Loucy (cell line): ENCODE data around the gene FES.

Experiments used
- H2AFZ ChIP-seq: fragments of 200-600 bp; sonication (generic); 2 replicates; pipeline ENCODE4 v1.6.0; 2016; ENCODE audit warnings: antibody characterized with exemption, mild to moderate bottlenecking, low read length, moderate library complexity
- H3F3A ChIP-seq: fragments of 200-600 bp; 2 replicates; pipeline ENCODE4 v1.6.0; 2016; ENCODE audit warnings: antibody characterized with exemption, low read depth, mild to moderate bottlenecking
- H3K27me3 ChIP-seq: fragments of 200-600 bp; sonication (generic); 2 replicates; pipeline ENCODE4 v1.6.1; 2014; ENCODE audit warnings: low read length, mild to moderate bottlenecking; ENCODE audit not compliant: insufficient read depth, poor library complexity, severe bottlenecking
- H3K36me3 ChIP-seq: fragments of 200-600 bp; sonication (generic); 2 replicates; pipeline ENCODE4 v1.6.1; 2016; ENCODE audit warnings: low read length; ENCODE audit not compliant: insufficient read depth
- H3K4me1 ChIP-seq: fragments of 200-600 bp; sonication (generic); 2 replicates; pipeline ENCODE4 v1.5.1; 2014; ENCODE audit warnings: low read length, mild to moderate bottlenecking; ENCODE audit not compliant: insufficient read depth, poor library complexity, severe bottlenecking
- H3K4me2 ChIP-seq: fragments of 200-600 bp; sonication (generic); 2 replicates; pipeline ENCODE4 v1.6.0; 2014; ENCODE audit warnings: antibody characterized with exemption, low read length, low read depth, mild to moderate bottlenecking; ENCODE audit not compliant: poor library complexity, severe bottlenecking
- H3K4me3 ChIP-seq: fragments of 200-600 bp; sonication (generic); 2 replicates; pipeline ENCODE4 v1.5.1; 2014; ENCODE audit warnings: low read length, mild to moderate bottlenecking, mixed read lengths; ENCODE audit not compliant: poor library complexity, severe bottlenecking
- H3K79me2 ChIP-seq: fragments of 200-600 bp; sonication (generic); 2 replicates; pipeline ENCODE4 v1.6.1; 2014; ENCODE audit warnings: low read length; ENCODE audit not compliant: insufficient read depth
- H3K9ac ChIP-seq: fragments of 200-600 bp; sonication (generic); 2 replicates; pipeline ENCODE4 v1.6.0; 2014; ENCODE audit warnings: mild to moderate bottlenecking, low read depth, low read length, moderate library complexity; ENCODE audit not compliant: poor library complexity, severe bottlenecking
- H3K9me2 ChIP-seq: fragments of 200-600 bp; sonication (generic); replicated peaks from 2 replicates; pipeline ENCODE4 v1.6.1; 2016; ENCODE audit warnings: low read depth, low read length, mixed read lengths
- H3K9me3 ChIP-seq: fragments of 200-600 bp; sonication (generic); 2 replicates; pipeline ENCODE4 v1.6.1; 2014; ENCODE audit warnings: mild to moderate bottlenecking, antibody characterized with exemption, low read length, low read depth; ENCODE audit not compliant: insufficient read depth
- H4K20me1 ChIP-seq: fragments of 200-600 bp; sonication (generic); 2 replicates; pipeline ENCODE4 v1.6.0; 2014; ENCODE audit warnings: antibody characterized with exemption, low read length, mild to moderate bottlenecking; ENCODE audit not compliant: insufficient read depth, poor library complexity, severe bottlenecking
- CTCF ChIP-seq: fragments of 200-600 bp; sonication (generic); conservative IDR thresholded peaks from 2 replicates; pipeline ENCODE4 v1.5.1; 2014; ENCODE audit warnings: mild to moderate bottlenecking, antibody characterized with exemption, low read length
- EZH2phosphoT487 ChIP-seq: fragments of 200-600 bp; IDR thresholded peaks from 2 replicates; pipeline ENCODE4 v1.6.1; 2018; ENCODE audit warnings: antibody characterized with exemption, mild to moderate bottlenecking, moderate library complexity, borderline replicate concordance

The FES gene

GRCh38 chr15:90889313-90889730, 5.0 kb downstream of the FES start:
- Histone ChIP-seq H3F3A (no peaks in the 10 kb centered on the region), H3K9me2 (no peaks in the 10 kb centered on the region), H4K20me1 (peaks cover 7% of the 10 kb centered on the region), H3K9ac (no peak overlapping the region), H3K79me2 (peaks cover 27% of the 10 kb centered on the region), H3K4me2 (no peak overlapping the region), H3K4me3 (no peak overlapping the region), H3K36me3 (peaks cover 32% of the 10 kb centered on the region; the same call in 1 of the 2 replicates), H3K27me3 (no peaks in the 10 kb centered on the region), H2AFZ (no peak overlapping the region), H3K9me3 (no peaks in the 10 kb centered on the region), H3K4me1 (peaks cover 17% of the 10 kb centered on the region)
- TF ChIP-seq EZH2phosphoT487: no peak
- TF ChIP-seq CTCF: no peak

DNA sequence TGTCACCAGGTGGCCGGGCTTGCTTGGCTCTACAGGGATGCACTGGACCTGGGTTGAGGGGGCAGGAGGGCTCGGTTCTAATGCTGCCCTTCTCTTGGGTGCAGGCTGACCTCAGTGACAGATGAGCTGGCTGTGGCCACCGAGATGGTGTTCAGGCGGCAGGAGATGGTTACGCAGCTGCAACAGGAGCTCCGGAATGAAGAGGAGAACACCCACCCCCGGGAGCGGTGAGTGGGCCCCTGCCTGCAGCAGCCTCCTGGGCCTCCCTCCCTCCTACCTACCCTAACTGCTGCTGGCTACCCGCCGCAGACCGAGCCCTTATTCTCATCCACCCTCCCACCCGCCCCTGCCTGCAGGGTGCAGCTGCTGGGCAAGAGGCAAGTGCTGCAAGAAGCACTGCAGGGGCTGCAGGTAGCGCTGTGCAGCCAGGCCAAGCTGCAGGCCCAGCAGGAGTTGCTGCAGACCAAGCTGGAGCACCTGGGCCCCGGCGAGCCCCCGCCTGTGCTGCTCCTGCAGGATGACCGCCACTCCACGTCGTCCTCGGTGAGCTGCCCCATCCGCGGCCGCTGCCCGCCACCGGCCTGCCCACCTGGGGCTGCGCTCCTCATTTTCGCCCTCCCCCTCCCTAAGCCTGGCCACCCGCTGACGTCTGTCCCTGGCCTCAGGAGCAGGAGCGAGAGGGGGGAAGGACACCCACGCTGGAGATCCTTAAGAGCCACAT, 5.6 kb downstream of the FES start:
- no peak for TF ChIP-seq CTCF
- H4K20me1 ChIP-seq: peaks cover 7% of the 10 kb centered on the region
- peaks cover 22% of the 10 kb centered on the region for H3K79me2 ChIP-seq
- H3K9me2 ChIP-seq: no peaks in the 10 kb centered on the region
- H3F3A ChIP-seq: no peaks in the 10 kb centered on the region
- H3K4me1 ChIP-seq: peaks cover 17% of the 10 kb centered on the region
- H3K4me3 ChIP-seq: no peak overlapping the region
- no peak overlapping the region for H3K9ac ChIP-seq
- no peak overlapping the region for H3K4me2 ChIP-seq
- H3K9me3 ChIP-seq: no peaks in the 10 kb centered on the region
- no peaks in the 10 kb centered on the region for H3K27me3 ChIP-seq
- peaks cover 32% of the 10 kb centered on the region; the same call in 1 of the 2 replicates for H3K36me3 ChIP-seq
- H2AFZ ChIP-seq: no peak overlapping the region

DNA sequence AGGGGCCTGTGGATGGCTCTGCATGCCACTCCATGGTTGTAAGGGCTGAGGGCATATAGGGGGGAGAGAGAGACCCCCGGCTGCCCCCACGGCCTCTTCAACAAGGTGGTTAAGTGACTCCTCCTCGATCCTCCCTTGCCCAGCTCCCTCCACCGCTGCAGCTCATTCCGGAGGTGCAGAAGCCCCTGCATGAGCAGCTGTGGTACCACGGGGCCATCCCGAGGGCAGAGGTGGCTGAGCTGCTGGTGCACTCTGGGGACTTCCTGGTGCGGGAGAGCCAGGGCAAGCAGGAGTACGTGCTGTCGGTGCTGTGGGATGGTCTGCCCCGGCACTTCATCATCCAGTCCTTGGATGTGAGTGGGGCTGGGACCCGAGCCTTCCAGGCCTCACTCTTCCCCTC, 6.5 kb downstream of the FES start:
- H3K9me2 ChIP-seq: no peaks in the 10 kb centered on the region
- H3K9me3 ChIP-seq: no peaks in the 10 kb centered on the region
- H3K4me3 ChIP-seq: no peak overlapping the region
- no peak overlapping the region for H3K9ac ChIP-seq
- no peaks in the 10 kb centered on the region for H3F3A ChIP-seq
- H3K27me3 ChIP-seq: no peaks in the 10 kb centered on the region
- peaks cover 7% of the 10 kb centered on the region for H4K20me1 ChIP-seq
- H2AFZ ChIP-seq: no peak overlapping the region
- H3K4me1 ChIP-seq: peaks cover 7% of the 10 kb centered on the region
- no peak overlapping the region for H3K4me2 ChIP-seq
- peaks cover 13% of the 10 kb centered on the region for H3K79me2 ChIP-seq
- TF ChIP-seq EZH2phosphoT487: no peak
- TF ChIP-seq CTCF: no peak
- peaks cover 40% of the 10 kb centered on the region; the same call in 1 of the 2 replicates for H3K36me3 ChIP-seq
